A673 (cell line): ENCODE measurements around the gene S100A12. TPM values are rescaled to one million over a fixed set of nuclear protein-coding genes. Genes with fewer than 3 reads are reported as not detected.

Source experiments
- BruUV-seq: library from RNA; stranded (reverse); fragments of 400-500 nt; replicated peaks from 2 replicates; lab custom pipeline; 2021; lab: Mats Ljungman, UMichigan
- CTCF ChIA-PET: fragments of 300-600 bp; sonication (Branson Sonifier 250); formaldehyde crosslinking; loops from one replicate; lab custom pipeline; 2022; ENCODE audit warnings: antibody characterized with exemption; lab: Charles Lee
- POLR2A ChIA-PET: fragments of 300-600 bp; sonication (Branson Sonifier 250); formaldehyde crosslinking; loops from one replicate; lab custom pipeline; 2022; ENCODE audit warnings: antibody characterized with exemption; ENCODE audit not compliant: low non-redundant PET; lab: Charles Lee
- DNase-seq: peaks from one replicate; pipeline ENCODE4 v3.0.0-alpha.2; 2015; ENCODE audit warnings: low spot score
- H3K27ac ChIP-seq: fragments of 200-600 bp; sonication (generic); 2 replicates; pipeline ENCODE4 v1.5.1; 2016; ENCODE audit warnings: mixed run types, low read depth, mild to moderate bottlenecking, mixed read lengths, antibody characterized with exemption, low read length; ENCODE audit not compliant: poor library complexity, severe bottlenecking
- H3K27me3 ChIP-seq: fragments of 200-600 bp; sonication (generic); replicated peaks from 2 replicates; pipeline ENCODE4 v1.6.1; 2017; ENCODE audit warnings: mixed run types, low read depth, mild to moderate bottlenecking, mixed read lengths, antibody characterized with exemption, low read length; ENCODE audit not compliant: insufficient read depth, poor library complexity
- H3K36me3 ChIP-seq: fragments of 200-600 bp; sonication (generic); 2 replicates; pipeline ENCODE4 v1.6.1; 2016; ENCODE audit warnings: mixed run types, mild to moderate bottlenecking, mixed read lengths, antibody characterized with exemption, low read length; ENCODE audit not compliant: insufficient read depth, poor library complexity, severe bottlenecking
- H3K4me1 ChIP-seq: fragments of 200-600 bp; sonication (generic); 2 replicates; pipeline ENCODE4 v1.6.1; 2017; ENCODE audit warnings: mixed run types, mild to moderate bottlenecking, mixed read lengths, antibody characterized with exemption, low read length; ENCODE audit not compliant: insufficient read depth, poor library complexity, severe bottlenecking
- H3K4me3 ChIP-seq: fragments of 200-600 bp; sonication (generic); 2 replicates; pipeline ENCODE4 v1.5.1; 2016; ENCODE audit warnings: low read depth, mixed run types, mild to moderate bottlenecking, mixed read lengths, low read length; ENCODE audit not compliant: poor library complexity, severe bottlenecking
- H3K9me3 ChIP-seq: fragments of 200-600 bp; sonication (generic); 2 replicates; pipeline ENCODE4 v1.6.1; 2016; ENCODE audit warnings: mixed run types, low read depth, mild to moderate bottlenecking, mixed read lengths, antibody characterized with exemption, low read length; ENCODE audit not compliant: poor library complexity, severe bottlenecking
- EZH2 ChIP-seq: fragments of 200-600 bp; sonication (generic); IDR thresholded peaks from 2 replicates; pipeline ENCODE4 v1.6.1; 2017; ENCODE audit warnings: borderline replicate concordance, low read depth, mild to moderate bottlenecking, mixed read lengths, antibody characterized with exemption, low read length; ENCODE audit not compliant: poor library complexity, severe bottlenecking
- intact Hi-C: fragments of 100-400 bp; cut with micrococcal nuclease; formaldehyde crosslinking; loops from one replicate; pipeline ENCODE4 v1.10.0; 2022; ENCODE audit not compliant: unreplicated experiment
- total RNA-seq: library from RNA; stranded (reverse); gene quantifications from 2 replicates; pipeline ENCODE4 v1.2.3, GENCODE V29; 2021
- TF ChIP-seq, protein P1 (sequence below): fragments of 300-800, 200-600 bp; sonication (generic); conservative IDR thresholded peaks from 2 replicates; pipeline ENCODE4 v1.5.1; 2017; ENCODE audit warnings: low read depth, mild to moderate bottlenecking, antibody characterized with exemption, low read length, moderate library complexity, mixed read lengths

The S100A12 gene
- total RNA-seq, 1 experiment from 2014 or later = not detected

DNA sequence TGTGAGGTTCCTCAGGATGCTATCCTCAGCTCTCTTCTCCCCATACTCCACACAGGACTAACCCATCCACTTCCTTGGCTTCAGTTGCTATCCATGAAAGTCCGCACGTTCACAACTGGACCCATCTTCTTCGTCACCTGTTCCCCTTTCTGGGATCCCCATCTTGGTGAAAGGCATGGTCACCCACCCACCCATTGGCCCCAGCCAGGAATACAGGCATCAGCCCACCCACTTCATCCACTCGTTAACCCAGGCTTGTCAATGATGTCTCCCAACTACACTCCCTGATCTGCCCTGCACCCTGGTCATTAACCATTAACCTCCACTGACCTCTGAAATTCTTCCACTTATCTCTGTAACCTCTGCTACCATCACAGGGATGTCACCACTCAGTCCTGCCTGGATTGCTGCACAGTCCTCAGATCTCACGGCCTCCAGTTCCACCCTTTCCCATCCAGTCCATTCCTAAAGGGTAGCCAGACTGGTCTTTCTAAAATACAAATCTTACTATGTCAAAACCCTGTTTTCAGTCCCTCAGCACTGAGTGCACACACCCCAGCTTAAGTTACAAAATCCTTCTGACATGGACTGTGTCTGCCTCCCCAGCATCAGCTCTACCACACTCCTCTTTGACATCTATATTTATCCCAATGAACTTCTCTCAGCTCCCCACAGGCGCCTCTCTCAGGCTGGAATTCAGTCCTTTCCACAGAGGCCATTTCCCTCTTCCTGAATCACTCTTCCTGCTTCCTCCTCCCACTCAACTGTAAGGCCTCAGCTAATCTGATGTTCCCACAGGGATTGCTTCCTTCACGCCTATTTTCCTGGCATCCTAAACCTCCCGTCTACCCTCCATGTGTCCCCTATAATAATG is 37.2 kb downstream of the S100A12 start:
- ChIA-PET POLR2A (no interaction called here), CTCF (no interaction called here)
- Histone ChIP-seq H3K9me3 (no peaks in the 10 kb centered on the region), H3K36me3 (no peaks in the 10 kb centered on the region), H3K4me3 (no peak overlapping the region), H3K27me3 (peaks cover 52% of the 10 kb centered on the region), H3K27ac (no peak overlapping the region), H3K4me1 (no peaks in the 10 kb centered on the region)
- no peak for DNase-seq
- BruUV-seq = no TSS peak
- intact Hi-C loops = no loop called here
- TF ChIP-seq, protein P1, sequence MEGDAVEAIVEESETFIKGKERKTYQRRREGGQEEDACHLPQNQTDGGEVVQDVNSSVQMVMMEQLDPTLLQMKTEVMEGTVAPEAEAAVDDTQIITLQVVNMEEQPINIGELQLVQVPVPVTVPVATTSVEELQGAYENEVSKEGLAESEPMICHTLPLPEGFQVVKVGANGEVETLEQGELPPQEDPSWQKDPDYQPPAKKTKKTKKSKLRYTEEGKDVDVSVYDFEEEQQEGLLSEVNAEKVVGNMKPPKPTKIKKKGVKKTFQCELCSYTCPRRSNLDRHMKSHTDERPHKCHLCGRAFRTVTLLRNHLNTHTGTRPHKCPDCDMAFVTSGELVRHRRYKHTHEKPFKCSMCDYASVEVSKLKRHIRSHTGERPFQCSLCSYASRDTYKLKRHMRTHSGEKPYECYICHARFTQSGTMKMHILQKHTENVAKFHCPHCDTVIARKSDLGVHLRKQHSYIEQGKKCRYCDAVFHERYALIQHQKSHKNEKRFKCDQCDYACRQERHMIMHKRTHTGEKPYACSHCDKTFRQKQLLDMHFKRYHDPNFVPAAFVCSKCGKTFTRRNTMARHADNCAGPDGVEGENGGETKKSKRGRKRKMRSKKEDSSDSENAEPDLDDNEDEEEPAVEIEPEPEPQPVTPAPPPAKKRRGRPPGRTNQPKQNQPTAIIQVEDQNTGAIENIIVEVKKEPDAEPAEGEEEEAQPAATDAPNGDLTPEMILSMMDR = no peak
- TF ChIP-seq EZH2 = no peak

DNA sequence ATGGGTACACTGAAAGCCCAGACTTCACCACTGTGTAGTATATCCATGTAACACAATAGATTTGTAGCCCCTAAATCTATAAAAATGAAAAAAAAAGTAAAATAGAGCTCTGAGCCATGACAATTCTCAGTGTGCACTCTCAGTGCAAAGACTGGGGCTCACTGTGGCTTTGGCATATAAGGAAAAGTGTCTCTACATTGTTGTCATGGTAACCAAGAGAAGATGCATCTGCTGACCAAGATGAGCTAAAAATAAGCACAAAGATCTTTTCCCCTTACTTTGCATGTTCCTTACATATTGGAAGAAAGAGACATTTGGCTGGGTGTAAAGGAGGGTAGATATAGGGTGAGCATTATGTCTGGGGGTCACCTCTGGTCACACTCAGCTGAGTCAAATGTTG is 38.8 kb downstream of the S100A12 start:
- Histone ChIP-seq H3K27ac (no peak overlapping the region), H3K9me3 (no peaks in the 10 kb centered on the region), H3K36me3 (no peaks in the 10 kb centered on the region), H3K4me1 (no peaks in the 10 kb centered on the region), H3K27me3 (peaks cover 50% of the 10 kb centered on the region), H3K4me3 (no peak overlapping the region)
- BruUV-seq = no TSS peak
- POLR2A ChIA-PET = no interaction called here
- no peak for DNase-seq
- intact Hi-C loops = no loop called here
- no peak for TF ChIP-seq EZH2
- TF ChIP-seq, protein P1 = no peak
- CTCF ChIA-PET = no interaction called here

DNA sequence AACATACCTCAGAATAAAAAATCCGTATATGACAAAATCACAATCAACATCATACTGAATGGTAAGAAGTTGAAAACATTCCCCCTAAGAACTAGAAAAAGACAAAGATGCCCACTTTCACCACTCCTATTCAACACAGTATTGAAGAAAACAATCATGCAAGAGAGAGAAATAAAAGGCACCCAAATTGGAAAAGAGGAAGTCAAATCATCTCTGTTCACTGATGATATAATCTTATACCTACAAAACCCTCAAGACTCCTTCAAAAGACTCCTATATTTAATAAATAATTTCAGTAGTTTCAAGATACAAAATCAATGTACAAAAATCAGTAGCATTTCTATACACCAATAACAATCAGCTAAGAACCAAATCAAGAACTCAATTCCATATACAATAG is 41.5 kb downstream of the S100A12 start:
- peaks cover 25% of the 10 kb centered on the region for H3K27me3 ChIP-seq
- DNase-seq = no peak
- no peak overlapping the region for H3K27ac ChIP-seq
- POLR2A ChIA-PET = no interaction called here
- intact Hi-C loops = no loop called here
- no peaks in the 10 kb centered on the region for H3K4me1 ChIP-seq
- TF ChIP-seq EZH2 = no peak
- TF ChIP-seq, protein P1 = no peak
- H3K9me3 ChIP-seq = no peaks in the 10 kb centered on the region
- no peaks in the 10 kb centered on the region for H3K36me3 ChIP-seq
- no TSS peak for BruUV-seq
- H3K4me3 ChIP-seq = no peak overlapping the region
- CTCF ChIA-PET = no interaction called here
